Ascending aorta (tissue), 2 donors: ENCODE results near the gene NKX2-2. TPM values are rescaled to one million over a fixed set of nuclear protein-coding genes. Genes with fewer than 3 reads are reported as not detected.

Source experiments
- DNase-seq, 2 donors: peaks; one replicate each; pipeline ENCODE4 v3.0.0-alpha.2; 2019; ENCODE audit warnings: low spot score in 2 of 2
- H3K27ac ChIP-seq, 2 donors: fragments of 200-600 bp; sonication (generic); one replicate each; pipeline ENCODE4 v1.5.1; 2016 to 2017; ENCODE audit warnings: mild to moderate bottlenecking in 1 of 2
- H3K27me3 ChIP-seq: fragments of 200-600 bp; sonication (generic); one replicate; pipeline ENCODE4 v1.5.1; 2017
- H3K36me3 ChIP-seq, 2 donors: fragments of 200-600 bp; sonication (generic); one replicate each; pipeline ENCODE4 v1.5.1; 2016
- H3K4me1 ChIP-seq, 2 donors: fragments of 200-600 bp; sonication (generic); one replicate each; pipeline ENCODE4 v1.5.1; 2016 to 2017; ENCODE audit warnings: mild to moderate bottlenecking in 1 of 2
- H3K4me3 ChIP-seq, 2 donors: fragments of 200-600 bp; sonication (generic); one replicate each; pipeline ENCODE4 v1.5.1; 2016 to 2017; ENCODE audit warnings: mild to moderate bottlenecking in 1 of 2
- H3K9me3 ChIP-seq, 2 donors: fragments of 200-600 bp; sonication (generic); one replicate each; pipeline ENCODE4 v1.5.1; 2016
- intact Hi-C: fragments of 100-400 bp; cut with DNase I; formaldehyde crosslinking; loops from one replicate; pipeline ENCODE4 v1.15.1; 2023
- total RNA-seq: library from RNA; depleted of rRNA; stranded (reverse); fragments of >200 nt; gene quantifications from one replicate; pipeline ENCODE4 v1.1.0, GENCODE V29; 2016
- TF ChIP-seq, protein P1 (sequence below), 3 experiments: fragments of 200-600 bp in 2 of 3; fragments of 450-650 bp in 1 of 3; sonication (generic) in 2 of 3; IDR thresholded peaks; one replicate each; pipeline ENCODE4 v1.5.1; 2016 to 2019; ENCODE audit warnings: antibody characterized with exemption in 3 of 3, mild to moderate bottlenecking in 1 of 3, moderate library complexity in 1 of 3

The NKX2-2 gene
- total RNA-seq, 1 donor from 2014 or later, result not detected

DNA sequence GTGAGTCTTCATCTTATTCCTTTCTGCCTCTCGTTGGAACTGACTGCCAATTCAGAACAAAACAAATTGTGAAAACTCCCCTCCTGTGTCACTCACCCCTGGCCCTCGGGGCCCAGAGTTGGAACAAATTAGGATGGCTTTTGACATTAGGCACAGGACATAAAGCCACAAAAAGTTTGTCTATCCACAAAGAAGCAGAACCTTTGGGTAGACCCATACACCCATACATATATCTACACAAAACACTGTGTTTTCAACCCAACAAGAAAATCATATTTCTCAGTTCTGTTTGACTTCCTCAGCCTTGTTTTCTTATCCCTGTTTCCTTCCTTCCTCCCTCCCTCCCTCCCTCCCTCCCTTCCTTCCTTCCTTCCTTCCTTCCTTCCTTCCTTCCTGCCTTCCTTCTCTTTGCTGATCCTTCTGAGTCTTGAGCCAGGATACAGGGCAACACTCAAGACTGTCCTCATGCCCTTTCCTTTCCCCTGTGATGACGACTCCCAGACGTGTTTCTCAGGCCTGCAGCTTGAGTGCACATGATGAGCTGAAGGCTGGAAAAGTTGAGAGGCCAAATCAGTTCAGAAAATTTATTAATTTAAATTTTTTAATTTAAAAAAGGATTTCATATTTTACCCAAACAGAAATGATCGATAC, 41.7 kb upstream of the NKX2-2 start:
- no peaks in the 10 kb centered on the region for H3K36me3 ChIP-seq

DNA sequence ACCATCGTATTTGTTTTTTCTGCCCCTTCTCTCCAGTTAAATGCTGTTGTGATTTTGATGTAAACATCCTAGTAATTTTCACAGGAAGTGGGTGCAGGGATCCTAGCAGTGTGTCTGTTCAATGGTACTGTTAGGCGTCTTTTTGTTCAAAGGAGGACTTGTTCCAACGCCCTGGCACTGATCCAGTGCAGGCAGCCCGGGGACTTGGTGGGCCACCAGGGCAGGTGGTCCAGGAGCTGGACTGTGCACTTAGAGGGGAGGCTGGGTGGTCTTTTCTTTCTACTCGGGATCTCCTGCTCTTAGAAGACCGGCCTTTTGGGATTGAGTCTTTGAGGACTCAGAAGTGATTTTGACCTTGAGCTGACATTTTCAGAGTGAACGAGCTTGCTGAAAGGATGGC, 41.1 kb upstream of the NKX2-2 start:
- no peaks in the 10 kb centered on the region for H3K9me3 ChIP-seq
- intact Hi-C loops, result no loop called here
- H3K4me1 ChIP-seq, result no peaks in the 10 kb centered on the region
- H3K27ac ChIP-seq, result no peak overlapping the region
- TF ChIP-seq, protein P1, sequence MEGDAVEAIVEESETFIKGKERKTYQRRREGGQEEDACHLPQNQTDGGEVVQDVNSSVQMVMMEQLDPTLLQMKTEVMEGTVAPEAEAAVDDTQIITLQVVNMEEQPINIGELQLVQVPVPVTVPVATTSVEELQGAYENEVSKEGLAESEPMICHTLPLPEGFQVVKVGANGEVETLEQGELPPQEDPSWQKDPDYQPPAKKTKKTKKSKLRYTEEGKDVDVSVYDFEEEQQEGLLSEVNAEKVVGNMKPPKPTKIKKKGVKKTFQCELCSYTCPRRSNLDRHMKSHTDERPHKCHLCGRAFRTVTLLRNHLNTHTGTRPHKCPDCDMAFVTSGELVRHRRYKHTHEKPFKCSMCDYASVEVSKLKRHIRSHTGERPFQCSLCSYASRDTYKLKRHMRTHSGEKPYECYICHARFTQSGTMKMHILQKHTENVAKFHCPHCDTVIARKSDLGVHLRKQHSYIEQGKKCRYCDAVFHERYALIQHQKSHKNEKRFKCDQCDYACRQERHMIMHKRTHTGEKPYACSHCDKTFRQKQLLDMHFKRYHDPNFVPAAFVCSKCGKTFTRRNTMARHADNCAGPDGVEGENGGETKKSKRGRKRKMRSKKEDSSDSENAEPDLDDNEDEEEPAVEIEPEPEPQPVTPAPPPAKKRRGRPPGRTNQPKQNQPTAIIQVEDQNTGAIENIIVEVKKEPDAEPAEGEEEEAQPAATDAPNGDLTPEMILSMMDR (IDR thresholded peaks at IDR 0.05), result no peak
- DNase-seq, result no peak
- no peak overlapping the region for H3K4me3 ChIP-seq
- H3K36me3 ChIP-seq, result no peaks in the 10 kb centered on the region
- no peaks in the 10 kb centered on the region for H3K27me3 ChIP-seq

More for the DNA sequence above, 41.7 kb upstream of the NKX2-2 start:
- no peaks in the 10 kb centered on the region for H3K9me3 ChIP-seq
- no peak overlapping the region for H3K4me3 ChIP-seq
- no peaks in the 10 kb centered on the region for H3K27me3 ChIP-seq
- no peaks in the 10 kb centered on the region for H3K4me1 ChIP-seq
- TF ChIP-seq, protein P1 (IDR thresholded peaks at IDR 0.05), result no peak
- DNase-seq, result no peak
- intact Hi-C loops, result no loop called here
- H3K27ac ChIP-seq, result no peak overlapping the region

DNA sequence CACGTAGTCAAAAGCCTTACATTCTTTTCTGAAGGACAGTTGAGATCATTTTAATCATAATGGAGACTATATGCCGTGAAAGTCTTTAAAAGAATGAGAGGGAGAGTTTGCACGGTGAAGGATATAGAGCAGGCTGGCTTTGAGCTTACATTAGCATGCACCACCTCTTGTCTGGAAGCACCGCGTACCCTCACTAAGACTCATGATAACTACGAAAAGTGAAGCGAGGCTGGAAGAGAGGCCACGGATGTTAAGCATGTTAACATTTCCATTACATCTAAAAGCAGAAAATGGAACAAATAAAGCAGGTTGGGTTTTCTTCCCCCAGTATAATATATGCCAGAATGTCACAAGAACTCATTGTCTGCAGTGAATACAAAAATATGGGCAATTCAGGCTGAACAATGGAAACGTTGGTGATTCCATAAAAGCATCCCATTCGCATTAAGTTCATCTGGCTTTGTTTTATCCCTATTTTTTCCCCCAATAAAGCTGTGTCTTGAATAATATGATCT, 40.6 kb upstream of the NKX2-2 start:
- TF ChIP-seq, protein P1 (IDR thresholded peaks at IDR 0.05), result no peak

DNA sequence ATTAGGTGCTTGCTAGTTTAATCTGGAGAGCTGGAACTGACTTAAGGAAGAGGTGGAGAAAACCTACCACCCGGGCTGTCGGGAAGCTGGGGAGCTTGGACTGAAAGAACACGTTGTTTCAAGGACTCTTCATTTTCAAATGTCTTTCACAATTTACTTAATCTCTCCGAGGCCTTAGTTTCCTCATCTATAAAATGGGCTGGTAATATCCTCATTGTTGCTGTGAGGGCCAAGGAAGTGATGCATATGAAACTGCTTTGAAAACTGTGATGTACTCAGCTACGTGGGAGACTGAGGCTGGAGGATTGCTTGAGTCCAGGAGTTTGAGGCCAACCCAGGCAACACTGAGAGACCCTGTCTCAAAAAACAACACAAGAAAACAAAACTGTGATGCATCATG, 36.7 kb upstream of the NKX2-2 start:
- DNase-seq, result no peak
- Histone ChIP-seq H3K27me3 (no peaks in the 10 kb centered on the region), H3K36me3 (no peaks in the 10 kb centered on the region), H3K4me1 (no peaks in the 10 kb centered on the region), H3K27ac (no peak overlapping the region), H3K9me3 (no peaks in the 10 kb centered on the region), H3K4me3 (no peak overlapping the region)
- TF ChIP-seq, protein P1 (IDR thresholded peaks at IDR 0.05), result no peak
- intact Hi-C loops, result no loop called here

More for the DNA sequence above, 40.6 kb upstream of the NKX2-2 start:
- no peaks in the 10 kb centered on the region for H3K36me3 ChIP-seq
- no peaks in the 10 kb centered on the region for H3K4me1 ChIP-seq
- no peaks in the 10 kb centered on the region for H3K27me3 ChIP-seq
- DNase-seq, result no peak
- intact Hi-C loops, result no loop called here
- no peaks in the 10 kb centered on the region for H3K9me3 ChIP-seq
- H3K4me3 ChIP-seq, result no peak overlapping the region
- no peak overlapping the region for H3K27ac ChIP-seq

DNA sequence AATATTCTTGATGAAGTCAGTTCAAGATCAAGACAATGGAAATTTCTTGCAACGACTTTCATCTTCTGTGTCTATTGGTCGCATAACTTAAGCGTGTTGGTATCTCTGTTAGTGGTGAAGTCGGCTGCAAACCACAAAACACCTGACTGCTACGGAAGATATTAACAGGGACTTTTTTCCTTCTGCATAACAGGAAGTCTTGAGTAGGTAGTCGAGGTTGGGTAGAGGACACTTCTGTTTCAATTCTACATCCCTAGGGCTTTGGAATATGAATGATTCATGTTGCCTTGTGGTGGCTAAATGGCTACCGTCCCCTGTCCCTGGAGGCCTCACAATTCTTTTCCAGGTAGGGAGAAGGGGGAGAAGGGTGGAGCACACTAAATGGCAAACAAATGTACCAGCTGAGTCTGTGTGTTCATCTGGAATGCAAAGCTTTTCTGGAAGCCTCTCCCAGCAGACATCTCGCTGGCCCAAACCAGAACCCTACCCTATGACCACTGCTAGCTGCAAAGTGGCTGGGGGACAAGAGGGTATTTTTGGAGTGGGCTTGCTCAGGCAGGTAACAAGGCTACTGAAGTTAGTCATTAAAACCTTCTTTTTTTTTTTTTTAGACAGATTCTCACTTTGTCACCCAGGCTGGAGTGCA, 34.6 kb upstream of the NKX2-2 start:
- no peak overlapping the region for H3K27ac ChIP-seq
- H3K9me3 ChIP-seq, result no peaks in the 10 kb centered on the region
- intact Hi-C loops, result no loop called here
- H3K36me3 ChIP-seq, result no peaks in the 10 kb centered on the region
- no peaks in the 10 kb centered on the region for H3K4me1 ChIP-seq
- no peaks in the 10 kb centered on the region for H3K27me3 ChIP-seq
- no peak overlapping the region for H3K4me3 ChIP-seq
- TF ChIP-seq, protein P1 (IDR thresholded peaks at IDR 0.05), result no peak
- no peak for DNase-seq
